HCT116 (cell line): ENCODE results near the gene STPG3. TPM values are rescaled to one million over a fixed set of nuclear protein-coding genes. Genes with fewer than 3 reads are reported as not detected.
A peak's percentile ranks its signal among the peaks of the same experiment; 100 is the strongest.
"Not testable (repeated sequence)": the region's sequence is repeated elsewhere in the genome, so short reads cannot be mapped to it uniquely, and the experiment has no call there.

Experiments used
- ATAC-seq: fragments of 200-7000 bp; cut with Tn5 transposase; 2 replicates; pipeline ENCODE4 v1.9.1; 2020; ENCODE audit warnings: mild to moderate bottlenecking, moderate library complexity
- BruUV-seq: library from RNA; stranded (reverse); fragments of 400-500 nt; replicated peaks from 2 replicates; lab custom pipeline; 2021; lab: Mats Ljungman, UMichigan
- CTCF ChIA-PET: fragments of 300-600 bp; sonication (Branson Sonifier 250); formaldehyde crosslinking; loops from one replicate; lab custom pipeline; 2021; ENCODE audit warnings: antibody characterized with exemption; lab: Charles Lee
- POLR2A ChIA-PET: fragments of 300-600, 350-600 bp; sonication (Branson Sonifier 250); formaldehyde crosslinking; loops from one replicate; lab custom pipeline; 2021; ENCODE audit warnings: antibody characterized with exemption; lab: Charles Lee
- RAD21 ChIA-PET, 2 experiments: fragments of 300-600 bp; sonication (Branson Sonifier 250); formaldehyde crosslinking; loops; one replicate each; lab custom pipeline; 2023; ENCODE audit warnings: low total read pairs in 2 of 2; ENCODE audit not compliant: uncharacterized antibody in 2 of 2, unreplicated experiment in 2 of 2, low non-redundant PET in 1 of 2; lab: Charles Lee
- DNase-seq: peaks from one replicate; pipeline ENCODE4 v3.0.0-alpha.2; 2010; ENCODE audit warnings: low read depth, low spot score
- H2AFZ ChIP-seq: fragments of 200-600 bp; shearing (Covaris generic), sonication (generic); 2 replicates; pipeline ENCODE4 v1.6.1; 2017; ENCODE audit warnings: low read depth, mixed run types, mixed read lengths, antibody characterized with exemption, low read length; ENCODE audit not compliant: poor library complexity, severe bottlenecking
- H3K27ac ChIP-seq: 2 replicates; pipeline ENCODE4 v1.5.1; 2012; ENCODE audit warnings: low read depth, low read length
- H3K27me3 ChIP-seq: fragments of 200-600 bp; sonication (generic); 2 replicates; pipeline ENCODE4 v1.6.1; 2016; ENCODE audit warnings: mixed run types, low read length, mixed read lengths; ENCODE audit not compliant: insufficient read depth
- H3K36me3 ChIP-seq, 2 experiments: fragments of 200-500 bp in 1 of 2; fragments of 200-600 bp in 1 of 2; sonication (Bioruptor generic) in 1 of 2; sonication (generic) in 1 of 2; 2 replicates each; pipeline versions ENCODE4 v1.5.1 to v1.6.1; 2014 to 2016; ENCODE audit warnings: low read length in 2 of 2, inconsistent platforms in 1 of 2, mixed read lengths in 1 of 2, mixed run types in 1 of 2; ENCODE audit not compliant: insufficient read depth in 2 of 2, control insufficient read depth in 1 of 2
- H3K4me1 ChIP-seq, 2 experiments: fragments of 200-600 bp in 1 of 2; sonication (generic) in 1 of 2; 2 replicates each; pipeline versions ENCODE4 v1.5.1 to v1.6.1; 2012 to 2017; ENCODE audit warnings: low read length in 2 of 2, inconsistent platforms in 1 of 2, mild to moderate bottlenecking in 1 of 2, mixed read lengths in 1 of 2, mixed run types in 1 of 2, moderate library complexity in 1 of 2; ENCODE audit not compliant: insufficient read depth in 2 of 2, control insufficient read depth in 1 of 2
- H3K4me2 ChIP-seq: fragments of 200-600 bp; sonication (generic); 2 replicates; pipeline ENCODE4 v1.6.1; 2017; ENCODE audit warnings: mixed run types, low read length, mixed read lengths
- H3K4me3 ChIP-seq, 2 experiments: fragments of 200-600 bp in 1 of 2; sonication (generic) in 1 of 2; replicated peaks in 1 of 2; 2 replicates each; pipeline ENCODE4 v1.5.1; 2011 to 2016; ENCODE audit warnings: low read length in 2 of 2, control low read depth in 1 of 2, low read depth in 1 of 2, mild to moderate bottlenecking in 1 of 2, mixed read lengths in 1 of 2, mixed run types in 1 of 2
- H3K79me2 ChIP-seq: fragments of 200-600 bp; sonication (generic); 2 replicates; pipeline ENCODE4 v1.6.1; 2017; ENCODE audit warnings: mild to moderate bottlenecking, mixed run types, low read length, moderate library complexity, mixed read lengths; ENCODE audit not compliant: insufficient read depth
- H3K9ac ChIP-seq: fragments of 200-600 bp; sonication (generic); 2 replicates; pipeline ENCODE4 v1.6.1; 2016; ENCODE audit warnings: low read length, mixed read lengths
- H3K9me2 ChIP-seq: fragments of 200-600 bp; sonication (generic), shearing (Covaris generic); 2 replicates; pipeline ENCODE4 v1.6.1; 2017; ENCODE audit warnings: mixed run types, mild to moderate bottlenecking, moderate library complexity; ENCODE audit not compliant: insufficient read depth
- H3K9me3 ChIP-seq, 2 experiments: fragments of 200-500 bp in 1 of 2; fragments of 200-600 bp in 1 of 2; sonication (Bioruptor generic) in 1 of 2; sonication (generic) in 1 of 2; 2 replicates each; pipeline ENCODE4 v1.6.1; 2014 to 2017; ENCODE audit warnings: low read length in 2 of 2, mixed read lengths in 2 of 2, inconsistent platforms in 1 of 2, low read depth in 1 of 2, mild to moderate bottlenecking in 1 of 2, mixed run types in 1 of 2, moderate library complexity in 1 of 2; ENCODE audit not compliant: control insufficient read depth in 1 of 2, insufficient read depth in 1 of 2
- H4K20me1 ChIP-seq: fragments of 200-600 bp; sonication (generic), shearing (Covaris generic); 2 replicates; pipeline ENCODE4 v1.6.1; 2017; ENCODE audit warnings: mixed run types, mild to moderate bottlenecking, moderate library complexity; ENCODE audit not compliant: insufficient read depth
- ATF3 ChIP-seq: IDR thresholded peaks from 2 replicates; pipeline ENCODE4 v1.6.1; 2012
- POLR2A ChIP-seq: IDR thresholded peaks from 2 replicates; pipeline ENCODE4 v1.7.0; 2011; ENCODE audit warnings: borderline replicate concordance; ENCODE audit not compliant: insufficient read depth, insufficient read length; ENCODE audit errors: extremely low read depth
- POLR2AphosphoS5 ChIP-seq: IDR thresholded peaks from 2 replicates; pipeline ENCODE4 v1.6.1; 2011; ENCODE audit warnings: mild to moderate bottlenecking, low read depth, low read length, moderate library complexity
- TCF7L2 ChIP-seq: IDR thresholded peaks from 2 replicates; pipeline ENCODE4 v1.7.0; 2011; ENCODE audit warnings: borderline replicate concordance, inconsistent platforms; ENCODE audit not compliant: insufficient read depth, insufficient read length; ENCODE audit errors: extremely low read depth
- YY1 ChIP-seq: IDR thresholded peaks from 2 replicates; pipeline ENCODE4 v1.6.1; 2011; ENCODE audit warnings: low read length, low read depth, moderate library complexity, mild to moderate bottlenecking; ENCODE audit not compliant: insufficient replicate concordance; ENCODE audit errors: extremely low read depth
- ZBTB33 ChIP-seq: IDR thresholded peaks from 2 replicates; pipeline ENCODE4 v1.6.1; 2011; ENCODE audit warnings: mild to moderate bottlenecking, low read length, moderate library complexity; ENCODE audit not compliant: insufficient replicate concordance; ENCODE audit errors: extremely low read depth
- ZFX ChIP-seq: fragments of 450-650 bp; IDR thresholded peaks from 2 replicates; pipeline ENCODE4 v1.6.1; 2017
- ZNF274 ChIP-seq: fragments of 200-500 bp; sonication (Bioruptor generic); IDR thresholded peaks from 2 replicates; pipeline ENCODE4 v1.6.1; 2014; ENCODE audit warnings: mild to moderate bottlenecking, low read depth, low read length, inconsistent platforms
- intact Hi-C: fragments of 100-400 bp; cut with micrococcal nuclease; formaldehyde crosslinking; loops from 2 replicates; pipeline ENCODE4 v1.10.0; 2022
- total RNA-seq: library from RNA; stranded (reverse); gene quantifications from one replicate; pipeline ENCODE4 v1.2.1, GENCODE V29; 2021; ENCODE audit not compliant: unreplicated experiment

The STPG3 gene
- total RNA-seq, 1 experiment from 2014 or later, result not detected

- H3K36me3 ChIP-seq, result peaks cover 11 to 21% of the 10 kb centered on the region in 2 experiments
- DNase-seq, ATAC-seq, H3K27me3 ChIP-seq, H2AFZ ChIP-seq, H3K9me3 ChIP-seq, H3K9me2 ChIP-seq, intact Hi-C loops: not testable (repeated sequence)
- H3K4me3 ChIP-seq, result peak overlapping the region; percentile 69 to 73
- H3K4me2 ChIP-seq, result peak overlapping the region; percentile 79
- TSS peak; percentile 71 for BruUV-seq
- peaks cover 21% of the 10 kb centered on the region; the same call in 1 of the 2 replicates for H4K20me1 ChIP-seq
- H3K4me1 ChIP-seq, result peaks cover 31 to 61% of the 10 kb centered on the region in 2 experiments
- POLR2A ChIA-PET, result interaction anchor here (0.7 to 1.9 kb wide), 12 partner anchors 10 to 169 kb away, joined by 3 to 39 read pairs (median 5); partner anchors contain the start of genes NELFB, NRARP, RNF224 and SAPCD2
- CTCF ChIA-PET, result interaction anchor here (1.9 kb wide), 1 partner anchor 210 kb away, joined by 4 read pairs; no protein-coding TSS in a partner anchor
- RAD21 ChIA-PET, result interaction anchor here in 1 of 2 experiments (0.7 kb wide), 1 partner anchor 13 kb away, joined by 3 read pairs; the partner anchor contains the start of gene RNF224
- H3K27ac ChIP-seq, result peak overlapping the region; percentile 100
- H3K9ac ChIP-seq, result peak overlapping the region; percentile 97
- H3K79me2 ChIP-seq, result peaks cover 40% of the 10 kb centered on the region
Observed at GRCh38 chr9:137239541-137240200, 11.4 kb upstream of the STPG3 start.

GRCh38 chr9:137240318-137240840 is 10.7 kb upstream of the STPG3 start:
- CTCF ChIA-PET, result interaction anchor here (1.0 to 1.9 kb wide), 5 partner anchors 14 to 211 kb away, joined by 3 to 10 read pairs (median 5); partner anchors contain the start of gene MAN1B1
- POLR2A ChIA-PET, result interaction anchor here (0.6 to 1.9 kb wide), 30 partner anchors 9 to 292 kb away, joined by 3 to 39 read pairs (median 5); partner anchors contain the start of genes ANAPC2, DPP7, ENTPD2 and ENTPD8
- peak overlapping the region; percentile 100 for H3K27ac ChIP-seq
- H3K36me3 ChIP-seq, result peaks cover 11 to 21% of the 10 kb centered on the region in 2 experiments
- peaks cover 31 to 61% of the 10 kb centered on the region in 2 experiments for H3K4me1 ChIP-seq
- no peaks in the 10 kb centered on the region for H3K27me3 ChIP-seq
- no peaks in the 10 kb centered on the region for H3K9me3 ChIP-seq
- H3K4me3 ChIP-seq, result peak overlapping the region; percentile 69 to 73
- DNase-seq (no peak), ATAC-seq (peak; percentile 37)
- BruUV-seq, result no TSS peak
- no peaks in the 10 kb centered on the region for H3K9me2 ChIP-seq
- intact Hi-C loops, result no loop called here
- RAD21 ChIA-PET, result no interaction called here
- peaks cover 40% of the 10 kb centered on the region for H3K79me2 ChIP-seq
- TF ChIP-seq TCF7L2, result no peak
- TF ChIP-seq POLR2A, result peak; percentile 64
- peak; percentile 25 for TF ChIP-seq YY1
- no peak for TF ChIP-seq ATF3
- TF ChIP-seq ZBTB33, result no peak
- no peak for TF ChIP-seq ZNF274
- TF ChIP-seq POLR2AphosphoS5, result peak; percentile 64
- peak; percentile 97 for TF ChIP-seq ZFX
- H2AFZ ChIP-seq, result no peak overlapping the region
- H3K4me2 ChIP-seq, result peak overlapping the region; percentile 79
- H4K20me1 ChIP-seq, result peaks cover 21% of the 10 kb centered on the region; the same call in 1 of the 2 replicates
- H3K9ac ChIP-seq, result peak overlapping the region; percentile 97
